ENCODE data around the gene ITCH.
"Not testable (repeated sequence)": the region's sequence is repeated elsewhere in the genome, so short reads cannot be mapped to it uniquely, and the experiment has no call there.

The ITCH gene

DNA sequence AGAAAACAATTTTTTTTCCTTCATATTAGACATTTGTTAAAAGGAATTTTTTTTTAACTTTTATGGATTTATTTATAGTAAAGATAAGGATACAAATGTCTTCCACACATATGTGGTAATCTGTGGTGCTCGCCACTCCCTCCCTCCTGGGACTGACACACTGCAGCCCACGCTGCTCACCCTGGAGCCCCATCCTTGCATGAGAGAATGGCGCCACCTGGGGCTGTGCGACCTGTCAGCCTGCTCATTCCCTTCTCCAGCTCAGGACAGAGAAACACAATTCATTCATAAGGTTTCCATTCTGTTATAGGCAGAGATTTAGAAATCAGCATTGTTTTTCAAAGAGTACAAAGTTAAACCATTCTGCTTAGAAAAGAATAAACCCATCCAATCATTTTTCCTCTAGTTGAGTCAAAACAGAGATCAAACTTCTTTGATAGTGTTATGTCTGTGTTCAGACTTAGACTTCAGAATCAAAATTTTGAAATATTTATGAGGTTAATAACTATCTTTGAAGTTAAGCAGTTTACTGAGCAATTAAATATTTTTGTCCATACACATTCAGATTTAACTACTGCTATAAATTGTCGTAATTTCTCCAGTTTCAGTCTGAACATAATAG is 110.3 kb downstream of the ITCH start:
- H3K4me1 ChIP-seq (ENCODE audit: control insufficient read depth, insufficient read depth, low read length), result no peaks in the 10 kb centered on the region
- no CpG with 5 or more reads among the region's 5 CpGs for WGBS (ENCODE audit: insufficient coverage, insufficient read length)
- H3K27ac ChIP-seq (ENCODE audit: low read length), result no peak overlapping the region
- no peaks in the 10 kb centered on the region for H3K27me3 ChIP-seq (ENCODE audit: control insufficient read depth, insufficient read depth, low read length)
- no peak overlapping the region for H3K4me3 ChIP-seq (ENCODE audit: low read length)
- H3K36me3 ChIP-seq (ENCODE audit: control insufficient read depth, insufficient read depth, low read length), result no peaks in the 10 kb centered on the region; the same call in 1 of the 2 replicates
- H3K9me3 ChIP-seq (ENCODE audit: control insufficient read depth, insufficient read depth, low read length), result no peaks in the 10 kb centered on the region
- peak; percentile 9 for DNase-seq (ENCODE audit: low read depth, low spot score)

GRCh38 chr20:34475979-34476736 is 113.1 kb downstream of the ITCH start:
- no peak overlapping the region for H3K27ac ChIP-seq (ENCODE audit: low read length)

DNA sequence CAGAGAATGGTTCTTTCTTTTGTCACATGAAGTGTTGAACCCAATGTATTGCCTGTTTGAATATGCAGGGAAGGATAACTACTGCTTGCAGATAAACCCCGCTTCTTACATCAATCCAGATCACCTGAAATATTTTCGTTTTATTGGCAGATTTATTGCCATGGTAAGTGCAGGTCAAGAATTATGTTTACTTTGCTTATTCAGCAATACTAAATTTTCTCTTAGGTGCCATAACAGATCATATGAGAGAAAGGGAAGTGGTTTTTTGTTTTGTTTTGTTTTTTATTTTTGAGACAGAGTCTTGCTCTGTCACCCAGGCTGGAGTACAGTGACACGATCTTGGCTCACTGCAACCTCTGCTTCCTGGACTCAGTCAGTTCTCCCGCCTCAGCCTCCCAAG is 116.6 kb downstream of the ITCH start:
- H3K27ac ChIP-seq (ENCODE audit: low read length), result no peak overlapping the region
- DNase-seq (ENCODE audit: low read depth, low spot score), result no peak
- H3K4me1 ChIP-seq (ENCODE audit: control insufficient read depth, insufficient read depth, low read length), result no peaks in the 10 kb centered on the region
- WGBS (ENCODE audit: insufficient coverage, insufficient read length), result no CpG with 5 or more reads among the region's 4 CpGs
- H3K27me3 ChIP-seq (ENCODE audit: control insufficient read depth, insufficient read depth, low read length), result no peaks in the 10 kb centered on the region
- no peaks in the 10 kb centered on the region; the same call in 1 of the 2 replicates for H3K36me3 ChIP-seq (ENCODE audit: control insufficient read depth, insufficient read depth, low read length)
- no peak overlapping the region for H3K4me3 ChIP-seq (ENCODE audit: low read length)
- H3K9me3 ChIP-seq (ENCODE audit: control insufficient read depth, insufficient read depth, low read length), result no peaks in the 10 kb centered on the region

More at GRCh38 chr20:34475979-34476736, 113.1 kb downstream of the ITCH start:
- H3K9me3 ChIP-seq (ENCODE audit: control insufficient read depth, insufficient read depth, low read length), result no peaks in the 10 kb centered on the region
- H3K4me1 ChIP-seq (ENCODE audit: control insufficient read depth, insufficient read depth, low read length), result no peaks in the 10 kb centered on the region
- no peaks in the 10 kb centered on the region; the same call in 1 of the 2 replicates for H3K36me3 ChIP-seq (ENCODE audit: control insufficient read depth, insufficient read depth, low read length)
- no peaks in the 10 kb centered on the region for H3K27me3 ChIP-seq (ENCODE audit: control insufficient read depth, insufficient read depth, low read length)
- DNase-seq (ENCODE audit: low read depth, low spot score), result no peak
- H3K4me3 ChIP-seq (ENCODE audit: low read length), result no peak overlapping the region
- no CpG with 5 or more reads among the region's 38 CpGs for WGBS (ENCODE audit: insufficient coverage, insufficient read length)

DNA sequence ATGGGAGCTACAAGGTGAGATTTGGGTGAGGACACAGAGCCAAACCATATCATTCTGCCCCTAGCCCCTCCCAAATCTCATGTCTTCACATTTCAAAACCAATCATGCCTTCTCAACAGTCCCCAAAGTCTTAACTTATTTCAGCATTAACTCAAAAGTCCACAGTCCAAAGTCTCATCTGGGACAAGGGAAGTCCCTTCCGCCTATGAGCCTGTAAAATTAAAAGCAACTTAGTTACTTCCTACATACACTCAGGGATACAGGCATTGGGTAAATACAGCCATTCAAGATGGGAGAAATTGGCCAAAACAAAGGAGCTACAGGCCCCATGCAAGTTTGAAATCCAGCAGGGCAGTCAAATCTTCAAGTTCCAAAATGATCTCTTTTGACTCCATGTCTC is 119.1 kb downstream of the ITCH start:
- not testable (repeated sequence) for H3K27ac ChIP-seq (ENCODE audit: low read length); H3K27me3 ChIP-seq (ENCODE audit: control insufficient read depth, insufficient read depth, low read length); H3K9me3 ChIP-seq (ENCODE audit: control insufficient read depth, insufficient read depth, low read length); H3K4me3 ChIP-seq (ENCODE audit: low read length); H3K36me3 ChIP-seq (ENCODE audit: control insufficient read depth, insufficient read depth, low read length); H3K4me1 ChIP-seq (ENCODE audit: control insufficient read depth, insufficient read depth, low read length); DNase-seq (ENCODE audit: low read depth, low spot score)
- WGBS (ENCODE audit: insufficient coverage, insufficient read length), result no CpG with 5 or more reads among the region's 1 CpG

GRCh38 chr20:34483585-34484220 is 120.6 kb downstream of the ITCH start:
- H3K36me3 ChIP-seq (ENCODE audit: control insufficient read depth, insufficient read depth, low read length); H3K4me1 ChIP-seq (ENCODE audit: control insufficient read depth, insufficient read depth, low read length); H3K27ac ChIP-seq (ENCODE audit: low read length); H3K27me3 ChIP-seq (ENCODE audit: control insufficient read depth, insufficient read depth, low read length); DNase-seq (ENCODE audit: low read depth, low spot score); H3K9me3 ChIP-seq (ENCODE audit: control insufficient read depth, insufficient read depth, low read length); H3K4me3 ChIP-seq (ENCODE audit: low read length): not testable (repeated sequence)
- WGBS (ENCODE audit: insufficient coverage, insufficient read length), result no CpG with 5 or more reads among the region's 3 CpGs

- no CpG with 5 or more reads among the region's 4 CpGs for WGBS (ENCODE audit: insufficient coverage, insufficient read length)
- Histone ChIP-seq H3K27ac (ENCODE audit: low read length) (no peak overlapping the region), H3K9me3 (ENCODE audit: control insufficient read depth, insufficient read depth, low read length) (no peaks in the 10 kb centered on the region), H3K27me3 (ENCODE audit: control insufficient read depth, insufficient read depth, low read length) (no peaks in the 10 kb centered on the region), H3K36me3 (ENCODE audit: control insufficient read depth, insufficient read depth, low read length) (no peaks in the 10 kb centered on the region; the same call in 1 of the 2 replicates), H3K4me3 (ENCODE audit: low read length) (no peak overlapping the region), H3K4me1 (ENCODE audit: control insufficient read depth, insufficient read depth, low read length) (no peaks in the 10 kb centered on the region)
- no peak for DNase-seq (ENCODE audit: low read depth, low spot score)
Observed at GRCh38 chr20:34485068-34485634, 122.1 kb downstream of the ITCH start.

GRCh38 chr20:34491226-34491931 is 128.3 kb downstream of the ITCH start:
- Histone ChIP-seq H3K4me1 (ENCODE audit: control insufficient read depth, insufficient read depth, low read length) (no peaks in the 10 kb centered on the region), H3K9me3 (ENCODE audit: control insufficient read depth, insufficient read depth, low read length) (no peaks in the 10 kb centered on the region), H3K27me3 (ENCODE audit: control insufficient read depth, insufficient read depth, low read length) (no peaks in the 10 kb centered on the region), H3K4me3 (ENCODE audit: low read length) (no peak overlapping the region), H3K27ac (ENCODE audit: low read length) (no peak overlapping the region), H3K36me3 (ENCODE audit: control insufficient read depth, insufficient read depth, low read length) (peaks cover 5% of the 10 kb centered on the region; the same call in 1 of the 2 replicates)
- no peak for DNase-seq (ENCODE audit: low read depth, low spot score)
- WGBS (ENCODE audit: insufficient coverage, insufficient read length), result 98% methylated on average over 2 of the region's 4 CpGs

DNA sequence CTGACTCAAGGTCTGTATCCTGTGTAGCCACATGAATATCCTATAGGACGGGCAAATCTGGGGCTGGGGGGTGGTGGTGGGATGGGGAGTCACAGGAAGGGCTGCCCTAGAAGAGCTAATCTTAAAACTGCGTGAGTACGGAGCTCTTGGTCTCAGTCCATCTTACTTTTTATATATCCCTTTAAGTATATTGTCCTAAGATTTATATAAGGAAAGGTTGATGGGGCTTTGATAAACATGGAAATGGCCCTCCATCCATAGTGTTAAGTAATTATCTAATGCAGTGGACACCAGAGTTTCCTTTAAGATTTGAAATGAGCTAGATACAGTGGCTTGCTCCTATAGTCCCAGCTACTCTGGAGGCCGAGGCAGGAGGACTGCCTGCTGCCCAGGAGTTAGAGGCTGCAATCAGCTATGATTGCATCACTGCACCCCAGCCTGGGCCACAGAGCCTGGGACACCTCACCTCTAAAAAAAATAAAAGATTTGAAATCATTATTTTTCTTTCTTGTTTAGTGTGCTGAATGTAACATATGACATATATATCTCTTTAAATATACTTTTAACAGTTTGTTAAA is 128.9 kb downstream of the ITCH start:
- no peaks in the 10 kb centered on the region for H3K27me3 ChIP-seq (ENCODE audit: control insufficient read depth, insufficient read depth, low read length)
- no peak for DNase-seq (ENCODE audit: low read depth, low spot score)
- H3K4me1 ChIP-seq (ENCODE audit: control insufficient read depth, insufficient read depth, low read length), result no peaks in the 10 kb centered on the region
- WGBS (ENCODE audit: insufficient coverage, insufficient read length), result no CpG with 5 or more reads among the region's 4 CpGs
- H3K27ac ChIP-seq (ENCODE audit: low read length), result no peak overlapping the region
- H3K36me3 ChIP-seq (ENCODE audit: control insufficient read depth, insufficient read depth, low read length), result peaks cover 5% of the 10 kb centered on the region; the same call in 1 of the 2 replicates
- no peaks in the 10 kb centered on the region for H3K9me3 ChIP-seq (ENCODE audit: control insufficient read depth, insufficient read depth, low read length)
- H3K4me3 ChIP-seq (ENCODE audit: low read length), result no peak overlapping the region

DNA sequence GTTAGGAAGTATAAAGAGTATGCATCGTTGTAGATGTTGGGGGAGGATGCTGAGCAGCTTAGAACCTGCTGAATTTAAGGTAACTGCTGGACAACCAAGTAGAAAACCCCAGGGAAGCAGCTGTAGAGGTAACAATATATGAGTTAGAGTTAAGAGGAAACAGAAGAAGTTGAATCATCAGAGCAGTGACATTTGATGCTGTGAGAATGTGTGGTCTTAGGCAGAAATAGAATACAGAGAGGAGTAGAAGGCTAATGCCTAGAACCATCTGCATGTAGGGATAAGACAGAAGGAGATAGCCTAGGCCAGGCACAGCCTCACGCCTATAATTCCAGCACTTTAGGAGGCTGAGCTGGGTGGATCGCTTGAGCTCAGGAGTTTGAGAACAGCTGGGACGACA is 130.6 kb downstream of the ITCH start:
- Histone ChIP-seq H3K4me3 (ENCODE audit: low read length) (no peak overlapping the region), H3K36me3 (ENCODE audit: control insufficient read depth, insufficient read depth, low read length) (peaks cover 5% of the 10 kb centered on the region; the same call in 1 of the 2 replicates), H3K27me3 (ENCODE audit: control insufficient read depth, insufficient read depth, low read length) (no peaks in the 10 kb centered on the region), H3K27ac (ENCODE audit: low read length) (no peak overlapping the region), H3K9me3 (ENCODE audit: control insufficient read depth, insufficient read depth, low read length) (no peaks in the 10 kb centered on the region), H3K4me1 (ENCODE audit: control insufficient read depth, insufficient read depth, low read length) (no peaks in the 10 kb centered on the region)
- no CpG with 5 or more reads among the region's 4 CpGs for WGBS (ENCODE audit: insufficient coverage, insufficient read length)
- no peak for DNase-seq (ENCODE audit: low read depth, low spot score)

- Histone ChIP-seq H3K4me3 (ENCODE audit: low read length) (no peak overlapping the region), H3K9me3 (ENCODE audit: control insufficient read depth, insufficient read depth, low read length) (no peaks in the 10 kb centered on the region), H3K4me1 (ENCODE audit: control insufficient read depth, insufficient read depth, low read length) (no peaks in the 10 kb centered on the region), H3K27ac (ENCODE audit: low read length) (no peak overlapping the region), H3K27me3 (ENCODE audit: control insufficient read depth, insufficient read depth, low read length) (no peaks in the 10 kb centered on the region), H3K36me3 (ENCODE audit: control insufficient read depth, insufficient read depth, low read length) (peaks cover 4% of the 10 kb centered on the region; the same call in 1 of the 2 replicates)
- no CpG with 5 or more reads among the region's 7 CpGs for WGBS (ENCODE audit: insufficient coverage, insufficient read length)
- DNase-seq (ENCODE audit: low read depth, low spot score), result no peak
Observed at GRCh38 chr20:34495307-34495706, 132.2 kb downstream of the ITCH start.

Data from iPS DF 6.9 (cell line).